H9 (cell line): ENCODE measurements around the gene TOP1. TPM values are rescaled to one million over a fixed set of nuclear protein-coding genes. Genes with fewer than 3 reads are reported as not detected.

Experiments
- DNase-seq: peaks from one replicate; pipeline ENCODE4 v3.0.0-alpha.2; 2017
- H2AFZ ChIP-seq: one replicate; pipeline ENCODE4 v1.6.1; 2013; ENCODE audit warnings: mild to moderate bottlenecking, low read length, control low read depth, moderate library complexity
- H2AK5ac ChIP-seq: 2 replicates; pipeline ENCODE4 v1.6.1; 2013; ENCODE audit warnings: low read length, control low read depth, mixed read lengths; ENCODE audit not compliant: insufficient read length
- H2BK120ac ChIP-seq: one replicate; pipeline ENCODE4 v1.6.1; 2013; ENCODE audit warnings: low read depth, mild to moderate bottlenecking, low read length, control low read depth, inconsistent platforms; ENCODE audit not compliant: poor library complexity, severe bottlenecking
- H2BK12ac ChIP-seq: 2 replicates; pipeline ENCODE4 v1.6.1; 2013; ENCODE audit warnings: low read length, control low read depth, mixed read lengths, low read depth; ENCODE audit not compliant: insufficient read length
- H2BK15ac ChIP-seq: 2 replicates; pipeline ENCODE4 v1.6.1; 2013; ENCODE audit warnings: low read depth, low read length, control low read depth
- H2BK20ac ChIP-seq: one replicate; pipeline ENCODE4 v1.6.1; 2013; ENCODE audit warnings: low read depth, mild to moderate bottlenecking, low read length, control low read depth, inconsistent platforms; ENCODE audit not compliant: poor library complexity, severe bottlenecking
- H2BK5ac ChIP-seq: 2 replicates; pipeline ENCODE4 v1.6.1; 2013; ENCODE audit warnings: low read length, control low read depth, mixed read lengths; ENCODE audit not compliant: insufficient read length
- H3K14ac ChIP-seq: 2 replicates; pipeline ENCODE4 v1.6.1; 2013; ENCODE audit warnings: low read length, control low read depth; ENCODE audit not compliant: insufficient read depth
- H3K18ac ChIP-seq: 2 replicates; pipeline ENCODE4 v1.6.1; 2013; ENCODE audit warnings: low read depth, mild to moderate bottlenecking, mixed read lengths, low read length, control low read depth; ENCODE audit not compliant: insufficient read length
- H3K23ac ChIP-seq: 2 replicates; pipeline ENCODE4 v1.6.1; 2013; ENCODE audit warnings: low read length, control low read depth, mixed read lengths, low read depth; ENCODE audit not compliant: insufficient read length
- H3K23me2 ChIP-seq: 2 replicates; pipeline ENCODE4 v1.6.1; 2013; ENCODE audit warnings: low read depth, mild to moderate bottlenecking, mixed read lengths, low read length, control low read depth; ENCODE audit not compliant: insufficient read length, poor library complexity, severe bottlenecking
- H3K27ac ChIP-seq: 2 replicates; pipeline ENCODE4 v1.5.1; 2013; ENCODE audit warnings: low read length, control low read depth, mixed read lengths, low read depth; ENCODE audit not compliant: insufficient read length
- H3K27me3 ChIP-seq: 2 replicates; pipeline ENCODE4 v1.6.1; 2013; ENCODE audit warnings: low read length, control low read depth, inconsistent platforms; ENCODE audit not compliant: insufficient read depth
- H3K4ac ChIP-seq: 2 replicates; pipeline ENCODE4 v1.6.1; 2013; ENCODE audit warnings: low read depth, mild to moderate bottlenecking, control low read depth, inconsistent platforms, low read length, moderate library complexity
- H3K4me1 ChIP-seq: 2 replicates; pipeline ENCODE4 v1.6.1; 2013; ENCODE audit warnings: low read length, control low read depth, inconsistent platforms; ENCODE audit not compliant: insufficient read depth
- H3K4me2 ChIP-seq: 2 replicates; pipeline ENCODE4 v1.6.1; 2013; ENCODE audit warnings: low read length, control low read depth, mixed read lengths; ENCODE audit not compliant: insufficient read length, insufficient read depth
- H3K56ac ChIP-seq: 2 replicates; pipeline ENCODE4 v1.6.1; 2013; ENCODE audit warnings: low read depth, mild to moderate bottlenecking, mixed read lengths, low read length, control low read depth; ENCODE audit not compliant: insufficient read length
- H3K79me1 ChIP-seq: 2 replicates; pipeline ENCODE4 v1.6.1; 2013; ENCODE audit warnings: low read depth, mild to moderate bottlenecking, moderate library complexity, low read length, control low read depth, inconsistent platforms; ENCODE audit not compliant: insufficient read depth, poor library complexity, severe bottlenecking
- H3K79me2 ChIP-seq: 2 replicates; pipeline ENCODE4 v1.6.1; 2013; ENCODE audit warnings: low read length, control low read depth, inconsistent platforms; ENCODE audit not compliant: insufficient read depth
- H3K9ac ChIP-seq: 2 replicates; pipeline ENCODE4 v1.6.1; 2013; ENCODE audit warnings: low read length, control low read depth, mixed read lengths; ENCODE audit not compliant: insufficient read length; ENCODE audit errors: extremely low read depth
- H3K9me3 ChIP-seq: one replicate; pipeline ENCODE4 v1.6.1; 2013; ENCODE audit warnings: low read depth, low read length, inconsistent platforms; ENCODE audit not compliant: control insufficient read depth
- H3T11ph ChIP-seq: one replicate; pipeline ENCODE4 v1.6.1; 2013; ENCODE audit warnings: mild to moderate bottlenecking, low read length, control low read depth, inconsistent platforms
- H4K20me1 ChIP-seq: one replicate; pipeline ENCODE4 v1.6.1; 2013; ENCODE audit not compliant: control insufficient read depth, insufficient read length, insufficient read depth
- H4K5ac ChIP-seq: 2 replicates; pipeline ENCODE4 v1.6.1; 2013; ENCODE audit warnings: low read depth, mild to moderate bottlenecking, mixed read lengths, low read length, control low read depth; ENCODE audit not compliant: insufficient read length
- H4K8ac ChIP-seq: replicated peaks from 2 replicates; pipeline ENCODE4 v1.6.1; 2013; ENCODE audit warnings: low read length, control low read depth, mixed read lengths, low read depth; ENCODE audit not compliant: insufficient read length
- H4K91ac ChIP-seq: 2 replicates; pipeline ENCODE4 v1.6.1; 2013; ENCODE audit warnings: low read depth, mild to moderate bottlenecking, moderate library complexity, mixed read lengths, low read length, control low read depth; ENCODE audit not compliant: insufficient read length
- H3K27ac Mint-ChIP-seq, 3 experiments: 2 replicates in 2 of 3; 3 replicates in 1 of 3; pipeline ENCODE4 v1.8.0; 2020 to 2021; ENCODE audit warnings: mixed read lengths in 3 of 3, mild to moderate bottlenecking in 1 of 3, moderate library complexity in 1 of 3
- H3K27me3 Mint-ChIP-seq: 2 replicates; pipeline ENCODE4 v1.8.0; 2021; ENCODE audit warnings: low read depth, mild to moderate bottlenecking, moderate library complexity, mixed read lengths
- H3K36me3 Mint-ChIP-seq, 3 experiments: 2 replicates in 2 of 3; 3 replicates in 1 of 3; pipeline ENCODE4 v1.8.0; 2020 to 2021; ENCODE audit warnings: low read depth in 3 of 3, mixed read lengths in 3 of 3; ENCODE audit not compliant: insufficient read depth in 1 of 3
- H3K4me1 Mint-ChIP-seq, 2 experiments: 2 replicates each; pipeline ENCODE4 v1.8.0; 2020; ENCODE audit warnings: mixed read lengths in 2 of 2
- H3K4me3 Mint-ChIP-seq, 2 experiments: 2 replicates in 1 of 2; 3 replicates in 1 of 2; pipeline ENCODE4 v1.8.0; 2020 to 2021; ENCODE audit warnings: mild to moderate bottlenecking in 2 of 2, mixed read lengths in 2 of 2, moderate library complexity in 1 of 2
- H3K9me3 Mint-ChIP-seq, 2 experiments: 2 replicates in 1 of 2; 3 replicates in 1 of 2; pipeline ENCODE4 v1.8.0; 2020; ENCODE audit warnings: mild to moderate bottlenecking in 2 of 2, mixed read lengths in 2 of 2, moderate library complexity in 1 of 2
- WGBS: extraction: QIAGEN DNeasy Blood & Tissue Kit; methylation state at CpG from one replicate; pipeline ENCODE4 v1.1.7; 2013; ENCODE audit warnings: missing lambda C conversion rate, low lambda C conversion rate, mixed read lengths; ENCODE audit not compliant: insufficient read length; ENCODE audit errors: extremely low coverage; 5-methylcytosine and 5-hydroxymethylcytosine counted together
- total RNA-seq: library from RNA; stranded (reverse); gene quantifications from 2 replicates; pipeline ENCODE4 v1.2.1, GENCODE V29; 2021
- TF ChIP-seq, protein P1 (sequence below): fragments of 200-600 bp; sonication (generic); conservative IDR thresholded peaks from 3 replicates; pipeline ENCODE4 v1.8.0; 2021; ENCODE audit warnings: antibody characterized with exemption, mild to moderate bottlenecking

TOP1 gene
- total RNA-seq, 1 experiment from 2014 or later, result 96.4 TPM

DNA sequence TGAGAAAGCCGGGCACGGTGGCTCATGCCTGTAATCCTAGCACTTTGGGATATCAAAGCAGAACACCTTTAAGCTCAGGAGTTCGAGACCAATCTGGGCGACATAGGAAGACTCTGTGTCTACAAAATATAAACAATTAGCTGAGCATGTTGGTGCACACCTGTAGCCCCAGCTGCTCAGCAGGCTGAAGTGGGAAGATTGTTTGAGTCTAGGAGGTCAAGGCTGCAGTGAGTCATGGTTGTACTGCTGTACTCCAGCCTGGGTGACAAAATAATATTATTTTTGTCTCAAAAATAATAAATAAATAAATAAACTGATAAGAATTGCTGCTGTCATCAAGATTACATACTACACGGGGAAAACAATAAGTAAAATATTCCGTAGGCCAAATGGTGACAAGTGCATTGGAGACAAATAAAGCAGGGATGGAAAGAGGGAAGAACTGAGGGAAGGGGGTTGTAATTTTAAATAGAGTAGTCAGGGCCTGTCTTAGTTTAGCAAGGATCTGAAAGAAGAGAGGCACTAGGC, 14.0 kb upstream of the TOP1 start:
- Histone ChIP-seq H2AK5ac (no peak overlapping the region), H3K14ac (no peak overlapping the region), H4K20me1 (no peaks in the 10 kb centered on the region), H2BK120ac (no peak overlapping the region), H3K79me1 (no peaks in the 10 kb centered on the region), H3K23me2 (no peaks in the 10 kb centered on the region), H2BK5ac (no peak overlapping the region), H2BK20ac (no peak overlapping the region), H4K91ac (no peak overlapping the region), H2AFZ (no peak overlapping the region), H3K9ac (no peak overlapping the region), H3K9me3 (no peaks in the 10 kb centered on the region), H3K23ac (no peak overlapping the region), H3K4me1 (no peaks in the 10 kb centered on the region), H3T11ph (no peak overlapping the region), H2BK15ac (no peak overlapping the region), H3K79me2 (no peaks in the 10 kb centered on the region), H3K4me2 (no peak overlapping the region), H3K27ac (no peak overlapping the region), H4K5ac (no peak overlapping the region), H3K27me3 (no peaks in the 10 kb centered on the region), H3K18ac (no peak overlapping the region), H3K4ac (no peak overlapping the region), H4K8ac (no peak overlapping the region), H2BK12ac (no peak overlapping the region), H3K56ac (no peak overlapping the region)
- peaks cover 4 to 10% of the 10 kb centered on the region in 2 experiments for H3K4me1 Mint-ChIP-seq
- no peak overlapping the region for H3K27ac Mint-ChIP-seq
- H3K36me3 Mint-ChIP-seq, result no peaks in the 10 kb centered on the region
- no peak overlapping the region for H3K4me3 Mint-ChIP-seq
- TF ChIP-seq, protein P1, sequence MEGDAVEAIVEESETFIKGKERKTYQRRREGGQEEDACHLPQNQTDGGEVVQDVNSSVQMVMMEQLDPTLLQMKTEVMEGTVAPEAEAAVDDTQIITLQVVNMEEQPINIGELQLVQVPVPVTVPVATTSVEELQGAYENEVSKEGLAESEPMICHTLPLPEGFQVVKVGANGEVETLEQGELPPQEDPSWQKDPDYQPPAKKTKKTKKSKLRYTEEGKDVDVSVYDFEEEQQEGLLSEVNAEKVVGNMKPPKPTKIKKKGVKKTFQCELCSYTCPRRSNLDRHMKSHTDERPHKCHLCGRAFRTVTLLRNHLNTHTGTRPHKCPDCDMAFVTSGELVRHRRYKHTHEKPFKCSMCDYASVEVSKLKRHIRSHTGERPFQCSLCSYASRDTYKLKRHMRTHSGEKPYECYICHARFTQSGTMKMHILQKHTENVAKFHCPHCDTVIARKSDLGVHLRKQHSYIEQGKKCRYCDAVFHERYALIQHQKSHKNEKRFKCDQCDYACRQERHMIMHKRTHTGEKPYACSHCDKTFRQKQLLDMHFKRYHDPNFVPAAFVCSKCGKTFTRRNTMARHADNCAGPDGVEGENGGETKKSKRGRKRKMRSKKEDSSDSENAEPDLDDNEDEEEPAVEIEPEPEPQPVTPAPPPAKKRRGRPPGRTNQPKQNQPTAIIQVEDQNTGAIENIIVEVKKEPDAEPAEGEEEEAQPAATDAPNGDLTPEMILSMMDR, result no peak
- WGBS, result no CpG with 5 or more reads among the region's 6 CpGs
- H3K27me3 Mint-ChIP-seq, result peaks cover 6% of the 10 kb centered on the region
- no peaks in the 10 kb centered on the region for H3K9me3 Mint-ChIP-seq
- no peak for DNase-seq
